HepG2 (cell line): ENCODE data around the gene HNRNPF. TPM values are rescaled to one million over a fixed set of nuclear protein-coding genes. Genes with fewer than 3 reads are reported as not detected.

Experiments used
- CHD4 ChIP-seq: fragments of 200-600 bp; sonication (generic); IDR thresholded peaks from 2 replicates; pipeline ENCODE4 v1.7.0; 2017; ENCODE audit warnings: mild to moderate bottlenecking, low read length, borderline replicate concordance
- EP300 ChIP-seq, 3 experiments: sonication (generic) in 1 of 3; formaldehyde crosslinking in 1 of 3; IDR thresholded peaks; 2 replicates each; pipeline versions ENCODE4 v1.5.1 to v1.6.1; 2011 to 2020; ENCODE audit warnings: low read depth in 2 of 3, low read length in 2 of 3, borderline replicate concordance in 1 of 3, improper control_type of control experiment in 1 of 3, mild to moderate bottlenecking in 1 of 3, missing genetic modification reagents in 1 of 3, moderate library complexity in 1 of 3
- KIAA2018 ChIP-seq: sonication (generic); formaldehyde crosslinking; IDR thresholded peaks from 2 replicates; pipeline ENCODE4 v1.5.0; 2020; ENCODE audit warnings: mild to moderate bottlenecking, missing genetic modification reagents, borderline replicate concordance
- MAX ChIP-seq: IDR thresholded peaks from 2 replicates; pipeline ENCODE4 v1.6.1; 2012; ENCODE audit warnings: inconsistent platforms
- MLLT10 ChIP-seq: sonication (generic); formaldehyde crosslinking; IDR thresholded peaks from 2 replicates; pipeline ENCODE4 v1.4.0; 2020; ENCODE audit warnings: missing genetic modification reagents
- SOX5 ChIP-seq: IDR thresholded peaks from 2 replicates; pipeline ENCODE4 v1.6.1; 2016; ENCODE audit warnings: borderline replicate concordance
- STAG1 ChIP-seq: sonication (generic); formaldehyde crosslinking; IDR thresholded peaks from 2 replicates; pipeline ENCODE4 v1.4.0; 2020; ENCODE audit warnings: missing genetic modification reagents
- ZNF256 ChIP-seq: sonication (generic); formaldehyde crosslinking; conservative IDR thresholded peaks from 2 replicates; pipeline ENCODE4 v1.4.0; 2020; ENCODE audit warnings: missing genetic modification reagents
- ZNF280D ChIP-seq: sonication (generic); formaldehyde crosslinking; IDR thresholded peaks from 2 replicates; pipeline ENCODE4 v1.5.1; 2020; ENCODE audit warnings: mild to moderate bottlenecking, missing genetic modification reagents
- ZNF552 ChIP-seq: sonication (generic); formaldehyde crosslinking; IDR thresholded peaks from 2 replicates; pipeline ENCODE4 v1.9.0; 2022; ENCODE audit warnings: missing genetic modification reagents, mild to moderate bottlenecking, borderline replicate concordance
- ZNF564 ChIP-seq: sonication (generic); formaldehyde crosslinking; IDR thresholded peaks from 2 replicates; pipeline ENCODE4 v1.8.1; 2023; ENCODE audit warnings: mild to moderate bottlenecking, missing genetic modification reagents
- ZNF572 ChIP-seq: sonication (generic); formaldehyde crosslinking; IDR thresholded peaks from 2 replicates; pipeline ENCODE4 v1.5.1; 2020; ENCODE audit warnings: mild to moderate bottlenecking, missing genetic modification reagents
- polyA plus RNA-seq, 8 experiments: library from polyadenylated mRNA; depleted of rRNA in 3 of 8; stranded (reverse) in 7 of 8; unstranded in 1 of 8; fragments of >200 nt; fragmentation: Illumina TruSeq in 4 of 8; extraction: Trizol in 4 of 8; gene quantifications; 2 replicates each; pipeline versions ENCODE4 v1.2.1 to v1.2.3, GENCODE V29; 2011 to 2016; ENCODE audit warnings: low read depth in 4 of 8, missing spikeins in 1 of 8, mixed read lengths in 1 of 8; ENCODE audit not compliant: insufficient read depth in 1 of 8
- total RNA-seq, 5 experiments: library from RNA; depleted of rRNA; stranded (reverse); fragments of >200 nt; fragmentation: Illumina TruSeq; extraction: Trizol; gene quantifications; 2 replicates each; pipeline ENCODE4 v1.2.3, GENCODE V29; 2016; ENCODE audit warnings: low read depth in 1 of 5
- TF ChIP-seq, protein P1 (sequence below), 2 experiments: fragments of 450-650 bp in 1 of 2; sonication (generic) in 1 of 2; formaldehyde crosslinking; IDR thresholded peaks; 2 replicates each; pipeline versions ENCODE4 v1.5.0 to v1.8.0; 2020 to 2022; ENCODE audit warnings: mild to moderate bottlenecking in 1 of 2, missing genetic modification reagents in 1 of 2
- TF ChIP-seq, protein P2 (sequence below): sonication (generic); formaldehyde crosslinking; IDR thresholded peaks from 2 replicates; pipeline ENCODE4 v1.5.1; 2020; ENCODE audit warnings: missing genetic modification reagents, mild to moderate bottlenecking, borderline replicate concordance

HNRNPF gene
- total and polyA plus RNA-seq, 2 of the 13 experiments (the other 11 are each of a cell fraction or from before 2014, with no cell fraction given), result 166 to 308 TPM

DNA sequence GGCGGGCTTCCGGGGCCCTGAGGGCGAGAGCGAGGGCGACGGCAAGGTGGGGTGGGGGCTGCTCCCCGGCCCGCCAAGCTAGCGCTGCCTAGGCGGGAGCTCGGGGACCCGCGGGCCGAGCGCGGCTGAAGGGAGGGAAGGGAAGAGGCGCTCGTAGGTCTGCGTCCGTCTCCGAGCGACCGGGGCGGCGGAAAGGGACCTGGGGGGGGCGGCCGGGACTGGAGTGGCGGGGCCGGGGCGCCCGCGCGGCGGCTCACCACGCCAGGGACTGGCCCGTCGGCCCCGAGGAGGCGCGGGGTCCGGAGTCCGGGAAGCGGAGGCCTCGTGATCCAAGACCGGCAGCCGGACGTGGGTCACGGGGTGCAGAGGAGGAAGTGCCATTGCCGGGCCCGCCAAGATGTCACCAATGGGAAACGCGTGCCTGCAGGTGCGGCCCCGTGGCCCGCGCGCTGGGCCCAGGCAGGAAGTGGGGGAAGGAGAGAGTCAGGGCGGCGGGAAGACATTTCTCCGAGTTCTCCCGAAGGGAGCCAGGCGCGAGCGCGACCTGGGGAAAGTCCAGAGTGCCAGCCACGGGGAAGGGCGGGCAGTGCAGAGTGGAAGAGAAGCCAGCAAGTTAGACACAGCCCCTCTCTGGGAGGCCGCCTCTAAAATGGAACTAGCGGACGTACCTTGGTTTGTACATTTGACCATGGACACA, 11.9 kb downstream of the HNRNPF start (continued):
- no peak for TF ChIP-seq KIAA2018 (CRISPR knock-in tag)
- TF ChIP-seq MLLT10 (CRISPR knock-in tag), result peak; percentile 91
- peak; percentile 82; the same call in 1 of the 2 replicates for TF ChIP-seq ZNF256 (CRISPR knock-in tag)
- TF ChIP-seq, protein P1, sequence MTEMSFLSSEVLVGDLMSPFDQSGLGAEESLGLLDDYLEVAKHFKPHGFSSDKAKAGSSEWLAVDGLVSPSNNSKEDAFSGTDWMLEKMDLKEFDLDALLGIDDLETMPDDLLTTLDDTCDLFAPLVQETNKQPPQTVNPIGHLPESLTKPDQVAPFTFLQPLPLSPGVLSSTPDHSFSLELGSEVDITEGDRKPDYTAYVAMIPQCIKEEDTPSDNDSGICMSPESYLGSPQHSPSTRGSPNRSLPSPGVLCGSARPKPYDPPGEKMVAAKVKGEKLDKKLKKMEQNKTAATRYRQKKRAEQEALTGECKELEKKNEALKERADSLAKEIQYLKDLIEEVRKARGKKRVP (CRISPR knock-in tag; IDR thresholded peaks at IDR 0.05), result no peak
- TF ChIP-seq ZNF564 (CRISPR knock-in tag), result peak; percentile 85
- TF ChIP-seq ZNF280D (CRISPR knock-in tag), result peak; percentile 87; the same call in 1 of the 2 replicates
- TF ChIP-seq, protein P2, sequence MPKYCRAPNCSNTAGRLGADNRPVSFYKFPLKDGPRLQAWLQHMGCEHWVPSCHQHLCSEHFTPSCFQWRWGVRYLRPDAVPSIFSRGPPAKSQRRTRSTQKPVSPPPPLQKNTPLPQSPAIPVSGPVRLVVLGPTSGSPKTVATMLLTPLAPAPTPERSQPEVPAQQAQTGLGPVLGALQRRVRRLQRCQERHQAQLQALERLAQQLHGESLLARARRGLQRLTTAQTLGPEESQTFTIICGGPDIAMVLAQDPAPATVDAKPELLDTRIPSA (CRISPR knock-in tag), result no peak
- peak; percentile 75; the same call in 1 of the 2 replicates for TF ChIP-seq SOX5 (CRISPR knock-in tag)
- TF ChIP-seq ZNF572, result peak; percentile 78; the same call in 1 of the 2 replicates
- peak; percentile 98 for TF ChIP-seq MAX
- TF ChIP-seq ZNF552 (CRISPR knock-in tag), result peak; percentile 72; the same call in 1 of the 2 replicates
- 0 out of 2 replicates have a peak, but pooled peaks have one; percentile 8 for TF ChIP-seq STAG1 (CRISPR knock-in tag)
- TF ChIP-seq EP300 (IDR thresholded peaks at IDR 0.05; ENCODE audit: low read depth in 2 of 2, low read length in 2 of 2), result 0 out of 4 replicates have a peak, but pooled peaks of 1 of the 2 experiments have one; percentile 48
- peak; percentile 74; the same call in 1 of the 2 replicates for TF ChIP-seq EP300 (CRISPR knock-in tag; IDR thresholded peaks at IDR 0.05; ENCODE audit: borderline replicate concordance)
- no peak for TF ChIP-seq CHD4
